A673 (cell line): Measurements from ENCODE around the gene MYLK4. TPM values are rescaled to one million over a fixed set of nuclear protein-coding genes. Genes with fewer than 3 reads are reported as not detected.

ENCODE experiments used
- BruUV-seq: library from RNA; stranded (reverse); fragments of 400-500 nt; replicated peaks from 2 replicates; lab custom pipeline; 2021; lab: Mats Ljungman, UMichigan
- CTCF ChIA-PET: fragments of 300-600 bp; sonication (Branson Sonifier 250); formaldehyde crosslinking; loops from one replicate; lab custom pipeline; 2022; ENCODE audit warnings: antibody characterized with exemption; lab: Charles Lee
- POLR2A ChIA-PET: fragments of 300-600 bp; sonication (Branson Sonifier 250); formaldehyde crosslinking; loops from one replicate; lab custom pipeline; 2022; ENCODE audit warnings: antibody characterized with exemption; ENCODE audit not compliant: low non-redundant PET; lab: Charles Lee
- DNase-seq: peaks from one replicate; pipeline ENCODE4 v3.0.0-alpha.2; 2015; ENCODE audit warnings: low spot score
- H3K27ac ChIP-seq: fragments of 200-600 bp; sonication (generic); 2 replicates; pipeline ENCODE4 v1.5.1; 2016; ENCODE audit warnings: mixed run types, low read depth, mild to moderate bottlenecking, mixed read lengths, antibody characterized with exemption, low read length; ENCODE audit not compliant: poor library complexity, severe bottlenecking
- H3K27me3 ChIP-seq: fragments of 200-600 bp; sonication (generic); replicated peaks from 2 replicates; pipeline ENCODE4 v1.6.1; 2017; ENCODE audit warnings: mixed run types, low read depth, mild to moderate bottlenecking, mixed read lengths, antibody characterized with exemption, low read length; ENCODE audit not compliant: insufficient read depth, poor library complexity
- H3K36me3 ChIP-seq: fragments of 200-600 bp; sonication (generic); 2 replicates; pipeline ENCODE4 v1.6.1; 2016; ENCODE audit warnings: mixed run types, mild to moderate bottlenecking, mixed read lengths, antibody characterized with exemption, low read length; ENCODE audit not compliant: insufficient read depth, poor library complexity, severe bottlenecking
- H3K4me1 ChIP-seq: fragments of 200-600 bp; sonication (generic); 2 replicates; pipeline ENCODE4 v1.6.1; 2017; ENCODE audit warnings: mixed run types, mild to moderate bottlenecking, mixed read lengths, antibody characterized with exemption, low read length; ENCODE audit not compliant: insufficient read depth, poor library complexity, severe bottlenecking
- H3K4me3 ChIP-seq: fragments of 200-600 bp; sonication (generic); 2 replicates; pipeline ENCODE4 v1.5.1; 2016; ENCODE audit warnings: low read depth, mixed run types, mild to moderate bottlenecking, mixed read lengths, low read length; ENCODE audit not compliant: poor library complexity, severe bottlenecking
- H3K9me3 ChIP-seq: fragments of 200-600 bp; sonication (generic); 2 replicates; pipeline ENCODE4 v1.6.1; 2016; ENCODE audit warnings: mixed run types, low read depth, mild to moderate bottlenecking, mixed read lengths, antibody characterized with exemption, low read length; ENCODE audit not compliant: poor library complexity, severe bottlenecking
- EZH2 ChIP-seq: fragments of 200-600 bp; sonication (generic); IDR thresholded peaks from 2 replicates; pipeline ENCODE4 v1.6.1; 2017; ENCODE audit warnings: borderline replicate concordance, low read depth, mild to moderate bottlenecking, mixed read lengths, antibody characterized with exemption, low read length; ENCODE audit not compliant: poor library complexity, severe bottlenecking
- intact Hi-C: fragments of 100-400 bp; cut with micrococcal nuclease; formaldehyde crosslinking; loops from one replicate; pipeline ENCODE4 v1.10.0; 2022; ENCODE audit not compliant: unreplicated experiment
- total RNA-seq: library from RNA; stranded (reverse); gene quantifications from 2 replicates; pipeline ENCODE4 v1.2.3, GENCODE V29; 2021
- TF ChIP-seq, protein P1 (sequence below): fragments of 300-800, 200-600 bp; sonication (generic); conservative IDR thresholded peaks from 2 replicates; pipeline ENCODE4 v1.5.1; 2017; ENCODE audit warnings: low read depth, mild to moderate bottlenecking, antibody characterized with exemption, low read length, moderate library complexity, mixed read lengths

The MYLK4 gene
- total RNA-seq, 1 experiment from 2014 or later = 0.39 TPM

DNA sequence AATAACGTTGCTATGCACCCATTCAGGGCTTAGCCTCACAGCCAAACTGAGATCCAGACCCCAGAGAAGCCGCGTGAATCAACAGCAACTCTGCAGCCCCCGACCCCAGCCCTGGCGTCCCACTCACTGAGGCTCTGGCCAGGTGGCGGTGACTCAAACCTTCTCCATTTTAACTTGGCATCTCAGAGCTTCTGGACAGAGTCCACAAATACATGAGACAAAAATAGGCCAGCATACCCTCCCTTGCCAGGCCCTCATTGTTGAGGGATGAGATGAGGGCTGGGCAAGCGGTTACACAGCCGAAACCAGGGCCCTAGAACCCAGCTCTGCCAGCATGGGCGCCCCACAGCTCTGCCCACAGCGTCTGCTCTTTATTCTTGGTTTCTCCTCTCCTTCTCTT, 118.4 kb downstream of the MYLK4 start:
- no peak for TF ChIP-seq EZH2
- TF ChIP-seq, protein P1, sequence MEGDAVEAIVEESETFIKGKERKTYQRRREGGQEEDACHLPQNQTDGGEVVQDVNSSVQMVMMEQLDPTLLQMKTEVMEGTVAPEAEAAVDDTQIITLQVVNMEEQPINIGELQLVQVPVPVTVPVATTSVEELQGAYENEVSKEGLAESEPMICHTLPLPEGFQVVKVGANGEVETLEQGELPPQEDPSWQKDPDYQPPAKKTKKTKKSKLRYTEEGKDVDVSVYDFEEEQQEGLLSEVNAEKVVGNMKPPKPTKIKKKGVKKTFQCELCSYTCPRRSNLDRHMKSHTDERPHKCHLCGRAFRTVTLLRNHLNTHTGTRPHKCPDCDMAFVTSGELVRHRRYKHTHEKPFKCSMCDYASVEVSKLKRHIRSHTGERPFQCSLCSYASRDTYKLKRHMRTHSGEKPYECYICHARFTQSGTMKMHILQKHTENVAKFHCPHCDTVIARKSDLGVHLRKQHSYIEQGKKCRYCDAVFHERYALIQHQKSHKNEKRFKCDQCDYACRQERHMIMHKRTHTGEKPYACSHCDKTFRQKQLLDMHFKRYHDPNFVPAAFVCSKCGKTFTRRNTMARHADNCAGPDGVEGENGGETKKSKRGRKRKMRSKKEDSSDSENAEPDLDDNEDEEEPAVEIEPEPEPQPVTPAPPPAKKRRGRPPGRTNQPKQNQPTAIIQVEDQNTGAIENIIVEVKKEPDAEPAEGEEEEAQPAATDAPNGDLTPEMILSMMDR = no peak
- intact Hi-C loops = no loop called here
- CTCF ChIA-PET = no interaction called here
- no TSS peak for BruUV-seq
- no peak overlapping the region for H3K27ac ChIP-seq
- no peaks in the 10 kb centered on the region for H3K9me3 ChIP-seq
- peaks cover 6% of the 10 kb centered on the region for H3K4me1 ChIP-seq
- H3K36me3 ChIP-seq = no peaks in the 10 kb centered on the region
- POLR2A ChIA-PET = no interaction called here
- H3K27me3 ChIP-seq = no peaks in the 10 kb centered on the region
- no peak for DNase-seq
- H3K4me3 ChIP-seq = no peak overlapping the region

DNA sequence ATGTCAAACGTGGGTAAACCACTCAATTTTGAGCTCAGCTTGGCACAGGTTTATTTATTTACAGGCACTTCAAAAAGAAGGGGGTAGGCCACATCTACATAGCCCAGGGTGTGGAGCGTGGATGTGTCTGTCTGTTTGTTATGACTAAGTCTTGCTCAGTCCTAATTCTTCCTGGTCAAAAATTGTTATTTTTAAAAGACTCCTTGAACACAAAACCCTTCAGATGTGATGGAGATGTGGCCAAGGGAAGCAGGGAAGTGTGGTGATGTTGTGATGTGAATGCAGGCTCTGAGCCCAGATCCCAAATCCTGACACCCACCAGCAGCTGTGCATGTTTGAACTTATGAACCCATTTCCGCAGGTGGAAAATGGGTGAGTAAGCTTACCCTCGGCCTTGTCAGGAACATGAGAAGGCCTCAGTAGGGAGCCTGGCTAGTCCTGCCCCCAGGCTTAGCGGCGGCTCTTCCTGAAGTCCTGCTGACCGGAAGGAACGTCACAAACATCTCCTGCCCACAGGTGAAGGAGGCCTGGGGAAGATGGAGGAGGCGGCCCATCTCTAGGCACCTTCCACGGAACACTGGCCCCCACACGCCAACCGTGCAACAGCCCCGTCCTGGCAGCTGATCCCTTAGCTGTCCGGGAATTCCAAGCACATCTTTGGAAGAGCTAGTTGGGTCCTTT, 119.7 kb downstream of the MYLK4 start:
- TF ChIP-seq, protein P1 = no peak
- no peak for TF ChIP-seq EZH2
- POLR2A ChIA-PET = interaction anchor here (0.6 kb wide), 1 partner anchor 75 kb away, joined by 3 read pairs; no protein-coding TSS in a partner anchor
- no peaks in the 10 kb centered on the region for H3K27me3 ChIP-seq
- CTCF ChIA-PET = no interaction called here
- no peak overlapping the region for H3K27ac ChIP-seq
- no TSS peak for BruUV-seq
- H3K4me3 ChIP-seq = no peak overlapping the region
- no peak for DNase-seq
- no peaks in the 10 kb centered on the region for H3K36me3 ChIP-seq
- H3K9me3 ChIP-seq = no peaks in the 10 kb centered on the region
- intact Hi-C loops = no loop called here
- H3K4me1 ChIP-seq = peaks cover 6% of the 10 kb centered on the region

DNA sequence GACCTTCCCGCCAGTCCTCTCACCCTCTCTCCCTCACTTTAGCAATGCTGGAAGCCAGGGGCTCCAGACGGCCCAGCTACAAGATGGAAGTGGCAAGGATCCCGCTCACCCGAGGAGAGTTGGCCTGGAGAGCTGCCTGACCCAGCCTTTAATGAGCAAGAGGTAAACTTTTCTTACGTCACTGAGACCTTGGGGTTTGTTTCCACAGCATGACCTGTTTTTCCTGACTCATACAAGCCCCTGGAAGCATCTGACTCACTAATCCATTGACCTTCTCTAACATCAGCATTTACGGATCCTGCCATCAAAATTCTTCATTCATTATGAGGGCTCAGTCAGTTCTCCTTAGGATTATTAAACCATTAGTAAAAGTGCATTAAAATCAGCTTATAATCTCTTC, 120.4 kb downstream of the MYLK4 start:
- TF ChIP-seq EZH2 = no peak
- TF ChIP-seq, protein P1 = no peak
- no peak for DNase-seq
- Histone ChIP-seq H3K27me3 (no peaks in the 10 kb centered on the region), H3K36me3 (no peaks in the 10 kb centered on the region), H3K9me3 (no peaks in the 10 kb centered on the region), H3K4me1 (peaks cover 6% of the 10 kb centered on the region), H3K27ac (no peak overlapping the region), H3K4me3 (no peak overlapping the region)
- POLR2A ChIA-PET = no interaction called here
- BruUV-seq = no TSS peak
- CTCF ChIA-PET = no interaction called here
- intact Hi-C loops = no loop called here
